PFSK-1 (cell line): ENCODE data around the gene MCHR1.

Experiments used
- POLR2AphosphoS5 ChIP-seq: IDR thresholded peaks from 2 replicates; pipeline ENCODE4 v1.6.1; 2012; ENCODE audit warnings: low read depth, mild to moderate bottlenecking, control low read depth, low read length, moderate library complexity
- REST ChIP-seq, 2 experiments: IDR thresholded peaks; 2 replicates each; pipeline versions ENCODE4 v1.6.1 to v1.8.0; 2011 to 2012; ENCODE audit warnings: low read depth in 2 of 2, low read length in 2 of 2, control low read depth in 1 of 2, inconsistent platforms in 1 of 2, mild to moderate bottlenecking in 1 of 2, moderate library complexity in 1 of 2; ENCODE audit not compliant: insufficient read depth in 1 of 2
- SIN3A ChIP-seq: IDR thresholded peaks from 2 replicates; pipeline ENCODE4 v1.6.1; 2012; ENCODE audit warnings: mild to moderate bottlenecking, low read length, moderate library complexity, borderline replicate concordance; ENCODE audit not compliant: insufficient read depth
- TAF1 ChIP-seq: IDR thresholded peaks from 2 replicates; pipeline ENCODE4 v1.6.1; 2012; ENCODE audit warnings: low read length, control low read depth, borderline replicate concordance; ENCODE audit not compliant: insufficient read depth

- TF ChIP-seq REST (IDR thresholded peaks at IDR 0.05; ENCODE audit: insufficient read depth in 1 of 2, low read depth in 2 of 2, low read length in 2 of 2) (no peak), SIN3A (no peak), POLR2AphosphoS5 (no peak), TAF1 (no peak)
Observed at GRCh38 chr22:40719599-40719998, 40.3 kb downstream of the MCHR1 start.
